Measurements from ENCODE around the gene NFRKB. TPM values are rescaled to one million over a fixed set of nuclear protein-coding genes. Genes with fewer than 3 reads are reported as not detected.

The NFRKB gene
- total and polyA plus RNA-seq, 2 donors (not counting 3 experiments of a cell fraction or from before 2014, with no cell fraction given) = 21.7 to 30.6 TPM

DNA sequence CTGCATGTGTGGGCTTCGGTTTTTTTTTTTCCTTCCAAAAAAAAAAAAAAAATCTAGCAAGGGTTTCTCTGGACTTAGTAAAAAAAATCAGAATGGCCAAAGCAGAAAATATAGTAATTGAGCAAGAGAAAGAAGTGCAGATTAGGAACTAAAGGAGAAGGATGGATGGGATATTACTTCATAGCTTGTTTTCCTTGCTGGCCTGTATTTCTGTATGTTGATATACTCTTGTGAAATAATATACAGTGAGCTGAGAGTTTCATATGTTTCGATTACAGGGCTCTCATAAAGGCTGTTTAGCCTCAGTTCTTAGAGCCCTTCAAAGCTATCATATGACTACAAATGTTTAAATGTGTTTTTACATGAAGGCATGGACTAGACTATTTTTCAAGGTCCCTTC, 34.3 kb upstream of the NFRKB start:
- H3K27me3 ChIP-seq (ENCODE audit: control insufficient read depth in 2 of 2, insufficient read depth in 2 of 2, low read length in 2 of 2) = no peaks in the 10 kb centered on the region
- H3K4me3 ChIP-seq (replicated peaks in 1 of 3; ENCODE audit: insufficient read depth in 1 of 3, low read depth in 1 of 3, low read length in 3 of 3) = no peak overlapping the region
- no peaks in the 10 kb centered on the region for H3K9me1 ChIP-seq (replicated peaks; ENCODE audit: control insufficient read depth, extremely low read depth, insufficient read depth, low read length)
- no peak overlapping the region for H3K9ac ChIP-seq (replicated peaks; ENCODE audit: extremely low read depth, insufficient read depth, low read length)
- H4K20me1 ChIP-seq (replicated peaks; ENCODE audit: control insufficient read depth, extremely low read depth, insufficient read depth, low read length) = no peaks in the 10 kb centered on the region
- POLR2A ChIA-PET = interaction anchor here (0.7 kb wide), 1 partner anchor 14 kb away, joined by 5 read pairs; no protein-coding TSS in a partner anchor
- dilution Hi-C loops (cut with MboI; ENCODE audit: extremely low pct_ligation_motif_present, low sequenced_read_pairs) = no loop called here
- CTCF ChIA-PET = interaction anchor here (1.0 to 12.9 kb wide), 6 partner anchors 10 to 216 kb away, joined by 3 to 399 read pairs (median 4); no protein-coding TSS in a partner anchor
- no peak for FAIRE-seq
- DNase-seq (ENCODE audit: low read depth, low spot score) = no peak
- H2AFZ ChIP-seq (ENCODE audit: low read depth, low read length) = no peak overlapping the region
- TF ChIP-seq GATA2 (IDR thresholded peaks at IDR 0.05; ENCODE audit: insufficient read depth, insufficient read length, low read depth, low read length) = no peak
- no peak for TF ChIP-seq POLR2AphosphoS5 (IDR thresholded peaks at IDR 0.05; ENCODE audit: insufficient read depth, low read depth, low read length)
- TF ChIP-seq EZH2 (IDR thresholded peaks at IDR 0.05; ENCODE audit: borderline replicate concordance, low read depth, low read length, severe bottlenecking) = no peak
- TF ChIP-seq POLR2A (IDR thresholded peaks at IDR 0.05; ENCODE audit: low read depth, low read length) = no peak
- no peak for TF ChIP-seq JUN (IDR thresholded peaks at IDR 0.05; ENCODE audit: borderline replicate concordance, insufficient read depth, insufficient read length, low read depth)
- no peak for TF ChIP-seq FOS (IDR thresholded peaks at IDR 0.05; ENCODE audit: borderline replicate concordance, insufficient read depth, low read length)
- no peak for TF ChIP-seq CTCF (IDR thresholded peaks at IDR 0.05; ENCODE audit: extremely low read depth in 1 of 2, insufficient read depth in 1 of 2, low read depth in 1 of 2, low read length in 2 of 2)
- TF ChIP-seq MAX (IDR thresholded peaks at IDR 0.05; ENCODE audit: insufficient read depth, insufficient read length) = no peak
- TF ChIP-seq MYC (IDR thresholded peaks at IDR 0.05; ENCODE audit: low read depth, low read length) = no peak
- no peak overlapping the region for H3K4me2 ChIP-seq (ENCODE audit: insufficient read depth, low read length)
- no peak overlapping the region for H3K27ac ChIP-seq (ENCODE audit: insufficient read depth, low read depth, low read length)
- no peaks in the 10 kb centered on the region for H3K9me3 ChIP-seq (replicated peaks; ENCODE audit: control insufficient read depth, insufficient read depth, low read length)
- H3K36me3 ChIP-seq (ENCODE audit: control insufficient read depth in 2 of 2, extremely low read depth in 1 of 2, insufficient read depth in 2 of 2, low read length in 2 of 2) = peaks cover 0 to 6% of the 10 kb centered on the region in 2 experiments
- no peaks in the 10 kb centered on the region for H3K4me1 ChIP-seq (ENCODE audit: control insufficient read depth, extremely low read depth, insufficient read depth, low read length)
- H3K79me2 ChIP-seq (ENCODE audit: control insufficient read depth, insufficient read depth, low read length) = no peaks in the 10 kb centered on the region
- BruUV-seq (replicated peaks) = no TSS peak
- intact Hi-C loops (cut with micrococcal nuclease) = no loop called here
